Adrenal gland (tissue), 12 donors: ENCODE measurements around the gene CNTN4. TPM values are rescaled to one million over a fixed set of nuclear protein-coding genes. Genes with fewer than 3 reads are reported as not detected.

ENCODE experiments used
- DNase-seq, 7 donors: peaks; one replicate each; pipeline ENCODE4 v3.0.0-alpha.2; 2019 to 2020
- H3K27ac ChIP-seq, 5 donors: fragments of 200-600 bp; sonication (generic) in 4 of 5; 1 replicate in 3 of 5; 2 replicates in 2 of 5; pipeline versions ENCODE4 v1.5.1 to v1.8.0; 2016 to 2020; ENCODE audit warnings: mild to moderate bottlenecking in 1 of 5
- H3K27me3 ChIP-seq: fragments of 200-600 bp; 2 replicates; pipeline ENCODE4 v1.8.0; 2021
- H3K36me3 ChIP-seq, 2 donors: fragments of 200-600 bp; replicated peaks in 1 of 2; 1 replicate in 1 of 2; 2 replicates in 1 of 2; pipeline versions ENCODE4 v1.5.1 to v1.8.0; 2018 to 2022
- H3K4me1 ChIP-seq, 2 donors: fragments of 200-600 bp; replicated peaks in 1 of 2; 1 replicate in 1 of 2; 2 replicates in 1 of 2; pipeline versions ENCODE4 v1.5.1 to v1.8.0; 2018 to 2021
- H3K4me3 ChIP-seq, 4 donors: fragments of 200-600 bp; sonication (generic) in 3 of 4; one replicate each; pipeline ENCODE4 v1.5.1; 2016 to 2018
- H3K9me3 ChIP-seq, 3 donors: fragments of 200-600 bp; sonication (generic) in 1 of 3; replicated peaks in 1 of 3; 1 replicate in 2 of 3; 2 replicates in 1 of 3; pipeline versions ENCODE4 v1.5.1 to v1.8.0; 2016 to 2021
- CTCF ChIP-seq, 6 experiments: fragments of 450-650 bp in 4 of 6; fragments of 200-600 bp in 2 of 6; sonication (generic) in 1 of 6; IDR thresholded peaks; 1 replicate in 5 of 6; 2 replicates in 1 of 6; pipeline versions ENCODE4 v1.5.1 to v1.8.0; 2016 to 2021; ENCODE audit warnings: antibody characterized with exemption in 6 of 6, mild to moderate bottlenecking in 2 of 6, moderate library complexity in 1 of 6
- POLR2A ChIP-seq, 2 donors: fragments of 450-650 bp; IDR thresholded peaks; one replicate each; pipeline ENCODE4 v1.6.1; 2017; ENCODE audit warnings: antibody characterized with exemption in 2 of 2, mild to moderate bottlenecking in 2 of 2, moderate library complexity in 1 of 2
- WGBS, 4 donors: extraction: QIAGEN DNeasy Blood & Tissue Kit in 2 of 4; methylation state at CpG; one replicate each; pipeline versions ENCODE4 v1.1.5 to v1.1.7; 2013 to 2017; 5-methylcytosine and 5-hydroxymethylcytosine counted together
- intact Hi-C, 2 donors: fragments of 100-400 bp; cut with DNase I; formaldehyde crosslinking; loops; one replicate each; pipeline versions ENCODE4 v1.14.1 to v1.15.0; 2022 to 2023
- polyA plus RNA-seq, 3 donors: library from polyadenylated mRNA; stranded (reverse); fragments of 200-250 nt in 2 of 3; fragments of 350-450 nt in 1 of 3; fragmentation: Illumina TruSeq in 1 of 3; extraction: RNeasy Lipid Tissue Mini Kit (QIAGEN cat#74804) in 1 of 3; gene quantifications; one replicate each; pipeline ENCODE4 v1.2.3, GENCODE V29; 2013 to 2014
- total RNA-seq, 9 donors: library from RNA; depleted of rRNA in 4 of 9; stranded (reverse); fragments of >200 nt in 4 of 9; fragments of 120-200 nt in 1 of 9; fragmentation: NEBNext Ultra II Directional in 1 of 9; extraction: Animal tissue kit (Norgen Biotek cat#: 25700) in 1 of 9; gene quantifications; one replicate each; pipeline versions ENCODE4 v1.1.0 to v1.2.4, GENCODE V29; 2013 to 2023
- donor health status: healthy with polysubstance abuse.
- donor health status: Bipolar disorder and iron deficiency.
- donor health status: DM: yes; HTN: yes; CAD: no.
- donor health status: DM: no; HTN: no; CAD: no.
- donor health status: DM: no; HTN: no; CAD: no.
- donor health status: DM: yes; HTN: yes; CAD: no.

CNTN4 gene
- total and polyA plus RNA-seq, 12 donors, result 0.17 to 9.2 (median 1.6) TPM

- 45 to 66% (median 58%) methylated on average over 3 of the region's 3 CpGs for WGBS, 4 donors
Observed at GRCh38 chr3:2839876-2840275, 741.2 kb downstream of the CNTN4 start.

GRCh38 chr3:2847062-2847841 is 748.6 kb downstream of the CNTN4 start:
- 42 to 70% (median 52%) methylated on average over 2 to 3 of the region's 3 CpGs for WGBS, 4 donors
- DNase-seq, result no peak
- Histone ChIP-seq H3K9me3 (no peaks in the 10 kb centered on the region), H3K4me3 (no peak overlapping the region), H3K27ac (no peak overlapping the region), H3K36me3 (no peaks in the 10 kb centered on the region), H3K27me3 (no peaks in the 10 kb centered on the region), H3K4me1 (no peaks in the 10 kb centered on the region)
- intact Hi-C loops, result no loop called here
- TF ChIP-seq CTCF (IDR thresholded peaks at IDR 0.05), result no peak
- no peak for TF ChIP-seq POLR2A (IDR thresholded peaks at IDR 0.05)

More at GRCh38 chr3:2839876-2840275, 741.2 kb downstream of the CNTN4 start:
- intact Hi-C loops, result no loop called here
- Histone ChIP-seq H3K4me3 (no peak overlapping the region), H3K36me3 (no peaks in the 10 kb centered on the region), H3K27ac (no peak overlapping the region), H3K9me3 (no peaks in the 10 kb centered on the region), H3K27me3 (no peaks in the 10 kb centered on the region), H3K4me1 (no peaks in the 10 kb centered on the region)
- DNase-seq, result no peak
- TF ChIP-seq POLR2A (IDR thresholded peaks at IDR 0.05), result no peak
- no peak for TF ChIP-seq CTCF (IDR thresholded peaks at IDR 0.05)

- TF ChIP-seq POLR2A (IDR thresholded peaks at IDR 0.05) (no peak), CTCF (IDR thresholded peaks at IDR 0.05) (no peak)
- H3K4me3 ChIP-seq, result no peak overlapping the region
- H3K27ac ChIP-seq, result no peak overlapping the region
- no peaks in the 10 kb centered on the region for H3K27me3 ChIP-seq
- H3K9me3 ChIP-seq, result no peaks in the 10 kb centered on the region
- intact Hi-C loops, result no loop called here
- no peak for DNase-seq
- H3K4me1 ChIP-seq, result no peaks in the 10 kb centered on the region
- H3K36me3 ChIP-seq, result no peaks in the 10 kb centered on the region
Observed at GRCh38 chr3:2849092-2849491, 750.4 kb downstream of the CNTN4 start.

GRCh38 chr3:2850701-2851100 is 752.0 kb downstream of the CNTN4 start:
- no peak for TF ChIP-seq CTCF (IDR thresholded peaks at IDR 0.05)
- no peak for TF ChIP-seq POLR2A (IDR thresholded peaks at IDR 0.05)

More at GRCh38 chr3:2850701-2851100, 752.0 kb downstream of the CNTN4 start:
- DNase-seq, result no peak
- 67 to 77% (median 71%) methylated on average over 2 of the region's 2 CpGs for WGBS, 4 donors
- no peaks in the 10 kb centered on the region for H3K36me3 ChIP-seq
- intact Hi-C loops, result no loop called here
- no peaks in the 10 kb centered on the region for H3K4me1 ChIP-seq
- no peak overlapping the region for H3K4me3 ChIP-seq
- H3K9me3 ChIP-seq, result no peaks in the 10 kb centered on the region
- H3K27ac ChIP-seq, result no peak overlapping the region
- no peaks in the 10 kb centered on the region for H3K27me3 ChIP-seq
